NK-92 (cell line): Measurements from ENCODE around the gene CIAO2B.
"Not testable (repeated sequence)": the region's sequence is repeated elsewhere in the genome, so short reads cannot be mapped to it uniquely, and the experiment has no call there.

ENCODE experiments used
- DNase-seq: peaks from one replicate; lab custom pipeline; 2025; ENCODE audit not compliant: unreplicated experiment; lab: John Stamatoyannopoulos, UW

CIAO2B gene

DNA sequence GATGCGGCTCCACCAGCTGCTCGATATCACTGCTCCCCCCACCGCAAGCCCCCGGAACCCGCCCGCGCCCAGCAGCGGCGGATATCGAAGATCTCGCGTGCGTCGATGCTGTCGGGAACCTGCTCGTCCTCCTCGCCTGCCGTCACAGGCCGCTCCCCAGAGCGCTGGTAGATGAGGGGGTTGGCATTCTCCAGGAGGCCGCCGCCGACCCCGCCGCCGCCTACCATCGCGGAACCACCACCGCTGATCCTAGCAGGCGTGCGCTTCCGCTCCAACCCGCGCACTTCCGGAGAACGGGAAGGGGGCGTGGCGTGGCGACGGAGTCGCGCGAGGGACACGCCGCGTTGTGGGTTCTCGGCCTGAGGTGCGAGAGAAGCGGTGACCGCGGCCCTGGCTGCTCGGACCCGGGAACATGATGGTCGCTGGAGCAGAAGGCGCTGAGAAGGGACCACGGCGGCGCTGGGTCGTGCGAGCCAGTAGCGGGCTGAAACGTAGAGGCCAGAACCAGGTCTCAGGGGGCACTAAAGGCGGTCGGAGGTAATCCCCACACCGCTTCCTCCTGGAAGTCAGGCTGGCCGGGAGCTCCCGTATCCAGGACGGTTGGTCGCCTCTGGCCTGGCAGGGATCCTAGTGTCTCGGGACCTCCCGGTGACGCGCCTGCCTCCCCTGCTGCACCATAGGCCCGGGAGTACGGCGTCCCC, at the start of gene CIAO2B:
CIAO2B (minus strand) TSS at position 265 of the 701 bp plus-strand sequence; CDS start at position 227, 38 bp downstream.
- DNase-seq, result peak; percentile 9

DNA sequence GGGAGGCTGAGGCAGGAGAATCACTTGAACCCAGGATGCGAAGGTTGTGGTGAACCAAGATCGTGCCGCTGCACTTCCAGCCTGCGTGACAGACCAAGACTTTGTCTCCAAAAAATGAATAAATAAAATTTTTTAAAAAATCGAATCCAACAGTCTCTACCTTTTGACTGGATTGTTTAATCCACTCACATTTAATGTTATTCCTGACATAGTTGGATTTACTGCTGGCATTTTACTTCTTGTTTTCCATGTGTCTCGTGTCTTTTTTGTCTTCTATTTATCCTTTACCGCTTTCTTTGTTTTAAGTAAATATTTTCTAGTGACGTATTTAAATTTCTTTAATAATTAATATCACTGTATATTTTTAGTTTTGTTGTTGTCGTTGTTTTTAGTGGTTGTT, 48.8 kb upstream of the CIAO2B start:
- no peak for DNase-seq

- DNase-seq, result no peak
These were observed 45.0 kb upstream of the CIAO2B start for GRCh38 chr16:66979011-66979717.

- DNase-seq, result no peak
These were observed 43.3 kb upstream of the CIAO2B start for GRCh38 chr16:66977341-66978113.

DNA sequence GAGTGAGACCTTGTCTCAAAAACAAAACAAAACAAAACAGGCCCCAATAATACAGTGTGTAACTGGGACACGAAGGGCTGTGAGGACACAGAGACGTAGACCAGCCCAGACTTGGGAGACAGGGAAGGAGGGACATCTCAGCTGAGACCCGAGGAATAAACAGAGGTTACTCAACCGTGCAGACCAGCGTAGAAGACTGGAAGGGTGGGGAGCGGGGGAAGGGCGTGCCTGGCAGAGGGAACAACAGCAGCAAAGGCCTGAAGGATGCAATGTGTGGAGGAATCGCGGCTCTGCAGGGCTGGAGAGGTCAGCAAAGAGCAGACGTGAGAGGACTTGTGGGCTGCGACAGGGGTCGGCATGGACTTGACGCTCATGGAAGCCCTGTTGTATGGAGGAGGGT, 42.5 kb upstream of the CIAO2B start:
- DNase-seq, result no peak

DNA sequence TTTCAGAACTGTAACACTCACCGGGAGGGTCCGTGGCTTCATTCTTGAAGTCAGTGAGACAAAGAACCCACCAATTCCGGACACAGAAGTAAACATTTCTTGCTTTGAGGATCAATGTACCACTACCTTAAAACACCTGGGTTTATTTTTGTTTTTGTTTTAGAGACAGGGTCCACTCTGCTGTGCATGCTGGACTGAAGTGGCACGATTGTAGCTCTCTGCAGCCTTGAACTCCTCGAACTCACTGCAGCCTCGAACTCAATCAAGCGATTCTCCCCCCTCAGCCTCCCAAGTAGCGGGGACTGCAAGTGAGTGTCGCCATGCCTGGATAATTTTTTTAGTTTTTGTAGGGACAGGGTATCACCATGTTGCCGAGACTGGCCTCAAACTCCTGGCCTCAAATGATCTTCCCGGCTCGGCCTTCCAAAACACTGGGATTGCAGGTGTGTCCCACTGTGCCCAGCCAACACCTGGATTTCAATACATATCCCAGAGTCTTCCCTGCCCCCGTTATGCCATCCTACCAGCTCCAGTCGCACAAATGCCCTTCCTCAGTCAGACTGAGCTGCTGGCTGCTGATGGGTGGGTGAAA, 41.2 kb upstream of the CIAO2B start:
- no peak for DNase-seq

DNA sequence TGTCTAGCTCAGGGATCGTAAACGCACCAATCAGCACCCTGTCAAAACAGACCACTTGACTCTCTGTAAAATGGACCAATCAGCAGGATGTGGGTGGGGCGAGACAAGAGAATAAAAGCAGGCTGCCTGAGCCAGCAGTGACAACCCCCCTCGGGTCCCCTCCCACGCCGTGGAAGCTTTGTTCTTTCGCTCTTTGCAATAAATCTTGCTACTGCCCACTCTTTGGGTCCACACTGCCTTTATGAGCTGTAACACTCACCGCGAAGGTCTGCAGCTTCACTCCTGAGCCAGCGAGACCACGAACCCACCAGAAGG, 40.7 kb upstream of the CIAO2B start:
- not testable (repeated sequence) for DNase-seq

DNA sequence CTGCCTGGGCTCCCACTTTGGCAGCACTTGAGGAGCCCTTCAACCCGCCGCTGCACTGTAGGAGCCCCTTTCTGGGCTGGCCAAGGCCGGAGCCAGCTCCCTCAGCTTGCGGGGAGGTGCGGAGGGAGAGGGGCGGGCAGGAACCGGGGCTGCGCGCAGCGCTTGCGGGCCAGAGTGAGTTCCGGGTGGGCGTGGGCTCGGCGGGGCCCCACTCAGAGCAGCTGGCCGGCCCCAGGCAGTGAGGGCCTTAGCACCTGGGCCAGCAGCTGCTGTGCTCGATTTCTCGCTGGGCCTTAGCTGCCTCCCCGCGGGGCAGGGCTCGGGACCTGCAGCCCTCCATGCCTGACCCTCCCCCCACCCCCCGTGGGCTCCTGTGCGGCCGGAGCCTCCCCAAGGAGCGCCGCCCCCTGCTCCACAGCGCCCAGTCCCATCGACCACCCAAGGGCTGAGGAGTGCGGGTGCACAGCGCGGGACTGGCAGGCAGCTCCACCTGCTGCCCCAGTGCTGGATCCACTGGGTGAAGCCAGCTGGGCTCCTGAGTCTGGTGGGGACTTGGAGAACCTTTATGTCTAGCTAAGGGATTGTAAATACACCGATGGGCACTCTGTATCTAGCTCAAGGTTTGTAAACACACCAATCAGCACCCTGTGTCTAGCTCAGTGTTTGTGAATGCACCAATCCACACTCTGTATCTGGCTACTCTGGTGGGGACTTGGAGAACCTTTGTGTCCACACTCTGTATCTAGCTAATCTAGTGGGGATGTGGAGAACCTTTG, 40.1 kb upstream of the CIAO2B start:
- not testable (repeated sequence) for DNase-seq

DNA sequence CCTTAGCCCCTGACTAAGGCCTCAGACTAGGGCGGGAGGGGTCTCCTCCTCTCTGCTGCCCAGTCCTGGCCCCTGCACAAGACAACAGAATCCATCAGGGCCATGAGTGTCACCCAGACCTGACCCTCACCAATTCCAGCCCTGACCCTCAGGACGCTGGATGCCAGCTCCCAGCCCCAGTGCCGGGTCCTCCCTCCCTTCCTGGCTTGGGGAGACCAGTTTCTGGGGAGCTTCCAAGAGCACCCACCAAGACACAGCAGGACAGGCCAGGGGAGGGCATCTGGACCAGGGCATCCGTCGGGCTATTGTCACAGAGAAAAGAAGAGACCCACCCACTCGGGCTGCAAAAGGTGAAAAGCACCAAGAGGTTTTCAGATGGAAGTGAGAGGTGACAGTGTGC, 39.5 kb upstream of the CIAO2B start:
- no peak for DNase-seq

- DNase-seq, result no peak
These were observed 38.8 kb upstream of the CIAO2B start for GRCh38 chr16:66972983-66973382.

GRCh38 chr16:66970775-66971720, 36.8 kb upstream of the CIAO2B start:
- no peak for DNase-seq

DNA sequence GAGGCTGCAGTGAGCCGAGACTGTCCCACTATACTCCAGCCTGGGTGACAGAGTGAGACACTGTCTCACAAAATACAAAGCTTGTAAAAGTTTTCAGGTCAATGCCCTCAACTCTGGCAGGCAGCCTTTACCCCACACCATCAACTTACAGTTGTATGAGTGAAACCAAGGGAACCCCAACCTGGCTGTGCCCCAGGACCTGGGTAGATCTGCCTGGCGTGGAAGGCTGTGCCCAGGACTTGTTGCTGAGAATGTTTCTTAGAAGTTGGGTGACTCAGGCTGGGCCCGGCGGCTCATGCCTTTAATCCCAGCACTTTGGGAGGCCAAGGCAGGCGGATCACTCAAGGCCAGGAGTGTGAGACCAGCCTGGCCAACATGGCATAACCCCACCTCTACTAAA, 34.6 kb upstream of the CIAO2B start:
- no peak for DNase-seq

DNA sequence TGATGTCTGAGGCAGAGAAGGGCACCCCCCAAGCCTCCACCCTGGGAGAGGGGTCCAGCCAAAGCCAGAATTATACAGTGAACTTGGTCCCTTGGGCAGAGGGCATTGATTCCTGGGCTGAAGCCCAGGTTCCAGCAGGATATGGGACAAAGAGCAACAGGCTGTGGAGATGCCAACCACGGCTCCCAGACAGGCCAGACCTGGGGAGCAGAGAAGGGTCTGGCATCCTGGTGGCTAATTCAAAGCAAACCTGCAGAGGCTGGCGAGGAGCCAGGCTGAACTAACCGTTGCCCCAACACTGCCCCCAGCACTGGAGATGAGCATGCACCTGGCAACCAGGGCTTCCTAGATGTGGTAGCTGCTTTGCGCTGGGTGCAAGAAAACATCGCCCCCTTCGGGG, 29.8 kb upstream of the CIAO2B start:
- DNase-seq, result no peak

DNA sequence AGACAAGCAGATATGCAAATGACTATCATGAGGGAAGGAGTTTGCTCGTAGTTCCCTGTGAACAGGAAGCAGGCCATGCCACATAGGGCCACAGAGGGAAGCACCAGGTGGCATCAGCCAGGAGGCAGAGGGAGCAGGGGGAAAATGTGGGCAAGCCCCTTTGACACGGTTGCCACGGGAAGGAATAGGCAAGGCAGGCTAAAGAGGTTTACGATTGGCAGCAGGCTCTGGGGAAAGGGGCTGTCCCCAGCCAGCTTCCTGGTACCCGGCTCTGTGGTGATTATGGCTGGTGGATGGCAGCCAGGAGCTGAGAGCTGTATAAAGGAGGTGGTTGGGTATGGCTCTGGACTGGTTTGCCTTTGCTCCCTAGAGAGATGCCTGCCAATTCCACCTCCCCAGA, 27.7 kb upstream of the CIAO2B start:
- no peak for DNase-seq

- DNase-seq, result no peak
These were observed 27.0 kb upstream of the CIAO2B start, which contains the start of gene CES3 for GRCh38 chr16:66961065-66961744. Gene CES3, plus strand, starts transcription at chr16:66961266. Its CDS starts 42 bp downstream, at chr16:66961308.

DNA sequence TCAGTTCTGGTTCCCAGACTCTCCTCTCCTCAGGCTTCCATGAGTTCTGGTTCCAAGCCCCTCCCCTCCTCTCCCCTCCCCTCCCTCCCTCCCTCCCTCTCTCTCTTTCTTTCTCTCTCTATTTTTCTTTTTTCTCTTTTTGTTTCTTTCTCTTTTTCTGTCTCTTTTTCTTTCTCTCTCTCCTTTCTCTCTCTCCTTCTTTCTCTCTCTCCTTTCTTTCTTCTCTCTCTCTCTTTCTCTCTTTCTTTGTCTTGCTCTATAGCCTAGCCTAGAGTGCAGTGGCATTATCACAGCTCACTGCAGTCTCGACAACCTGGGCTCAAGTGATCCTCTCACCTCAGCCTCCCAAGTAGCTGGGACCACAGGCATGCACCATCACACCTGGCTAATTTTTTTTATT, 26.1 kb upstream of the CIAO2B start:
- DNase-seq, result no peak

- no peak for DNase-seq
These were observed 25.5 kb upstream of the CIAO2B start for GRCh38 chr16:66959704-66960161.

GRCh38 chr16:66958857-66959703, 24.9 kb upstream of the CIAO2B start:
- DNase-seq, result no peak
